GM10266 (cell line): ENCODE results near the gene NUCKS1.
A peak's percentile ranks its signal among the peaks of the same experiment; 100 is the strongest.

ENCODE experiments used
- DNase-seq: peaks from one replicate; pipeline ENCODE4 v3.0.0; 2012; ENCODE audit errors: extremely low spot score
- CTCF ChIP-seq: IDR thresholded peaks from 2 replicates; pipeline ENCODE4 v1.5.1; 2012; ENCODE audit warnings: mild to moderate bottlenecking, low read depth; ENCODE audit not compliant: control insufficient read depth, insufficient read depth; ENCODE audit errors: missing control alignments

The NUCKS1 gene

DNA sequence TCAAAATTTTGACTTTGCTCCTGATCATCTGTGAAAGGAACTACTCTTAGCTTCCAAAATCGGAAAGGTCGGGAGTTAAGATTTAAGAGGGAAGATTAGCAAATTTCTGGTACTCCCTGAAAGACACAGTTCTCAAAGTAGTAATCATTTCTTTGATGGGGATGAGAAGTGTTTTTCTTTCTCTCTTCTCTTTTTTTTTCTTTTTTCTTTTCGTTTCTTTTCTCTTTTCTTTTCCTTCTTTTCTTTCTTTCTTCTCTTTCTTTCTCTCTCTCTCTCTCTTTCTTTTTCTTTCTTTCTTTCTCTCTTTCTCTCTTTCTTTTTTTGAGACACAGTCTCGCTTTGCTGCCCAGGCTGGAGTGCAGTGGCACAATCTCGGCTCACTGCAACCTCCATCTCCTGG lies 30.4 kb upstream of the NUCKS1 start:
- DNase-seq = no peak

GRCh38 chr1:205777994-205778393 lies 28.0 kb upstream of the NUCKS1 start:
- DNase-seq = no peak
- no peak for TF ChIP-seq CTCF

More for the DNA sequence above, 30.4 kb upstream of the NUCKS1 start:
- no peak for TF ChIP-seq CTCF

GRCh38 chr1:205775717-205776056 lies 25.7 kb upstream of the NUCKS1 start:
- DNase-seq = no peak
- TF ChIP-seq CTCF = no peak

DNA sequence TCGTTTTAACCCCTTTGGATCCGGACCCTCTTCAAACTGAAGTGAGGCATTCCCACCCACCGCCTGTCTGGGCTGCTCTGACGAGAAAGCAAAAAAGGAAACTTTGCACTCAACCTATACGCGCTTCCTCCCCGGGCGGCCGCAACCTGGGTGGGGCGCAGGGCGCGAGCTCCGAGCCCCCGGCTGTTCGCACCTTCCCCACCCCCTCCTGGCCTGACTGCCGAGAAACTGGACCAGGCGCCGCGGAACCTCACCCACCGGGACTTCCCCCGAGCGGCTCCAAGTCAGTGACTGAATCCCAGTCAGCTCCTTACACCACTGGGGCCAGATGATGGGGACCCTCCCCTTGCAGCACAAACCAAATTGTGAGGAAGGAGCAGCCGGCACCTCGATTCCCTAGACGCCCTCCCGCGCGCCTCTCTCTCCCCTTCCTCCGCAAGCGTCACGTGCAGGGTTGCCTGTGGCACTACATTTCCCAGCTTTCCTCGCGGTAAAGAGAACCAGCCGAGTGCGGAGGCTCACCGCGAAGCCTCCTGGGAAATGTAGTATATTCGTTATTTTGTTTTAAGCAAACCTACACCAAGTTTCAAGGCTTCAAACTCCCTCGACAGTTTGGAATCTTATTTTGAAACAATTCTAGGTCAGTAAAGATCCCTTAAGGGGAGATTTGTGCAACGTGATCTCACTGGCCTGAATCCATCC lies 25.2 kb upstream of the NUCKS1 start, which contains the start of gene RAB29:
RAB29 (minus strand) TSS at position 468 of the 702 bp plus-strand sequence. CDS start 526 bp downstream, outside the sequence.
- DNase-seq = peak; percentile 78
- TF ChIP-seq CTCF = no peak

GRCh38 chr1:205774198-205775014 lies 24.4 kb upstream of the NUCKS1 start:
- TF ChIP-seq CTCF = no peak
- DNase-seq = peak; percentile 34

DNA sequence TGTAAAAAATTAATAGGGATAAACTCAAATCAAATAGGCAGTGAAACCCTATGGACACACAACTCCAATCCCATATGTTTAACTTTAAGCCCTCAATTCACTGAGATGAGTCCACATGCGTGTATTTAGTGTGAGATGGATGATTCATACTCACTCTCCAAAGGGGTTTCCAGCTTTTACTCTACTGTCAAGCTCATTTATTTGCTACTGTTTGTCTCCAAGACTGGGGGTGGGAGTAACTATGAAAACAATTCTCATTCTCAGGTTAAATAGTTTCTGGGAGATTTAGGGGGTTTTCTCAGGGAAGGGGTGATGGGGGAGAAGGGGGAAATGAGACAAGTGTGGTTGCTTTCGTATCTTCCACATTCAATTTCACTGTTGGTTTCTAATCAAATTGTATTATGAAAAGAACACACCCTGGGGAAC lies 22.6 kb upstream of the NUCKS1 start:
- DNase-seq = peak; percentile 56
- no peak for TF ChIP-seq CTCF

GRCh38 chr1:205770618-205771017 lies 20.6 kb upstream of the NUCKS1 start:
- no peak for DNase-seq
- TF ChIP-seq CTCF = no peak
